GM21737 (cell line): Measurements from ENCODE around the gene INAFM2.

ENCODE experiments used
- ATAC-seq: cut with Tn5 transposase; IDR thresholded peaks from one replicate; pipeline ENCODE4 v1.9.1; 2021; ENCODE audit warnings: mild to moderate bottlenecking, moderate library complexity; ENCODE audit not compliant: unreplicated experiment

Gene INAFM2

GRCh38 chr15:40305281-40305680, 18.2 kb upstream of the INAFM2 start:
- ATAC-seq: no peak

- ATAC-seq: no peak
Measured at GRCh38 chr15:40306371-40306770, 17.1 kb upstream of the INAFM2 start.

- no peak for ATAC-seq
Measured at GRCh38 chr15:40306908-40307307, 16.6 kb upstream of the INAFM2 start.

- peak; percentile 43 for ATAC-seq
Measured at GRCh38 chr15:40307421-40308211, 15.9 kb upstream of the INAFM2 start, which contains the start of gene PLCB2. Gene PLCB2 (minus strand): TSS chr15:40307935. CDS start chr15:40307672, 263 bp downstream.

- no peak for ATAC-seq
Measured at GRCh38 chr15:40309344-40309862, 14.1 kb upstream of the INAFM2 start.

- no peak for ATAC-seq
Measured at GRCh38 chr15:40310001-40310959, 13.2 kb upstream of the INAFM2 start.

GRCh38 chr15:40310993-40311392, 12.5 kb upstream of the INAFM2 start:
- no peak for ATAC-seq

GRCh38 chr15:40312370-40313158, 10.9 kb upstream of the INAFM2 start:
- ATAC-seq: no peak

- ATAC-seq: no peak
Measured at GRCh38 chr15:40313531-40314398, 9.7 kb upstream of the INAFM2 start.

- no peak for ATAC-seq
Measured at GRCh38 chr15:40314723-40315276, 8.7 kb upstream of the INAFM2 start.

- no peak for ATAC-seq
Measured at GRCh38 chr15:40316931-40317330, 6.6 kb upstream of the INAFM2 start.

GRCh38 chr15:40317580-40317979, 5.9 kb upstream of the INAFM2 start:
- no peak for ATAC-seq

- no peak for ATAC-seq
Measured at GRCh38 chr15:40320409-40320808, 3.1 kb upstream of the INAFM2 start.

GRCh38 chr15:40320931-40321371, 2.5 kb upstream of the INAFM2 start:
- no peak for ATAC-seq

- ATAC-seq: no peak
Measured at GRCh38 chr15:40322531-40323238, 807 bp upstream of the INAFM2 start.

- peak; percentile 10 for ATAC-seq
Measured at GRCh38 chr15:40323953-40324937, 753 bp downstream of the INAFM2 start.

GRCh38 chr15:40325188-40325587, 1.7 kb downstream of the INAFM2 start:
- ATAC-seq: no peak
